ENCODE results near the gene FANCC.

The FANCC gene

DNA sequence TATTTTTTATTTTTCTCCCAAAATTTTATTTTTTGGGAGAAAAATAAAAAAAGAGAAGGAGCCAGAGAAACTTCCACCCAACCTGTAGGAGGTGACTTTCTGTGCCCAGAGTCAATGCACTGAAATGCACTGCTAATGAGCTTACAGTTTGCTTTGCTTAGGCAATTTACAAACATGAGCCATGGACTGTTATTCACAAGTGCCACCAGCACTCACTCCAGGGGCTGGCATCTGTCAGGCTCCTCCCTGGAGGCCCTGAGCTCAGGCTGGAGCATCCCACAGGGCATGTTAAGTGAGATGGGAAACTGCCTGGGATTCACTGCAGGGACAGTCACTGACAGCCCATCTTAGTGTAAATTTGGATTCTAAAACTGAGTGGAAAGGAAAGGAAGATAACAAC is 74.9 kb downstream of the FANCC start:
- Histone ChIP-seq H3K18ac (ENCODE audit: low read depth in 1 of 2, low read length in 2 of 2) (no peak overlapping the region), H3K9ac (ENCODE audit: low read length) (no peak overlapping the region), H3K4me2 (ENCODE audit: low read length, poor library complexity, severe bottlenecking) (no peak overlapping the region), H3K14ac (ENCODE audit: low read length in 2 of 2) (no peak overlapping the region), H2BK5ac (ENCODE audit: low read depth, low read length, poor library complexity, severe bottlenecking) (no peak overlapping the region), H2BK12ac (ENCODE audit: low read length in 2 of 2) (no peak overlapping the region), H3K79me1 (replicated peaks; ENCODE audit: low read length, poor library complexity, severe bottlenecking) (no peaks in the 10 kb centered on the region), H4K8ac (ENCODE audit: low read length) (no peak overlapping the region), H2BK15ac (ENCODE audit: low read depth, poor library complexity, severe bottlenecking) (no peak overlapping the region), H3K4ac (ENCODE audit: low read depth in 1 of 2, low read length in 2 of 2) (no peak overlapping the region), H2AFZ (ENCODE audit: low read depth, low read length) (no peak overlapping the region), H4K91ac (ENCODE audit: low read length) (no peak overlapping the region), H3K4me1 (ENCODE audit: control insufficient read depth, insufficient read depth, low read depth, low read length) (peaks cover 2% of the 10 kb centered on the region), H3K4me3 (ENCODE audit: insufficient read depth in 1 of 2, low read depth in 1 of 2, low read length in 2 of 2) (no peak overlapping the region), H3K27ac (ENCODE audit: low read length, poor library complexity, severe bottlenecking) (no peak overlapping the region), H2BK120ac (ENCODE audit: low read depth, low read length) (no peak overlapping the region), H3K36me3 (ENCODE audit: control insufficient read depth in 1 of 2, insufficient read depth in 2 of 2, low read depth in 1 of 2, low read length in 2 of 2) (peaks cover 4 to 7% of the 10 kb centered on the region in 2 experiments), H3K27me3 (ENCODE audit: control insufficient read depth in 1 of 2, insufficient read depth in 1 of 2, low read length in 2 of 2) (no peaks in the 10 kb centered on the region), H3K9me3 (ENCODE audit: control insufficient read depth, low read length) (no peaks in the 10 kb centered on the region), H3K23ac (ENCODE audit: low read length in 2 of 2) (no peak overlapping the region), H2AK5ac (ENCODE audit: low read length, severe bottlenecking) (no peak overlapping the region)
- no peak for DNase-seq

- Histone ChIP-seq H2AFZ (ENCODE audit: low read depth, low read length) (no peak overlapping the region), H3K14ac (ENCODE audit: low read length in 2 of 2) (no peak overlapping the region), H3K9ac (ENCODE audit: low read length) (no peak overlapping the region), H3K9me3 (ENCODE audit: control insufficient read depth, low read length) (no peaks in the 10 kb centered on the region), H3K18ac (ENCODE audit: low read depth in 1 of 2, low read length in 2 of 2) (no peak overlapping the region), H3K4me3 (ENCODE audit: insufficient read depth in 1 of 2, low read depth in 1 of 2, low read length in 2 of 2) (no peak overlapping the region), H2BK5ac (ENCODE audit: low read depth, low read length, poor library complexity, severe bottlenecking) (no peak overlapping the region), H3K4me1 (ENCODE audit: control insufficient read depth, insufficient read depth, low read depth, low read length) (peaks cover 2% of the 10 kb centered on the region), H2BK12ac (ENCODE audit: low read length in 2 of 2) (no peak overlapping the region), H3K27me3 (ENCODE audit: control insufficient read depth in 1 of 2, insufficient read depth in 1 of 2, low read length in 2 of 2) (no peaks in the 10 kb centered on the region), H3K4ac (ENCODE audit: low read depth in 1 of 2, low read length in 2 of 2) (no peak overlapping the region), H4K8ac (ENCODE audit: low read length) (no peak overlapping the region), H4K91ac (ENCODE audit: low read length) (no peak overlapping the region), H3K79me1 (replicated peaks; ENCODE audit: low read length, poor library complexity, severe bottlenecking) (no peaks in the 10 kb centered on the region), H3K27ac (ENCODE audit: low read length, poor library complexity, severe bottlenecking) (no peak overlapping the region), H2BK120ac (ENCODE audit: low read depth, low read length) (no peak overlapping the region), H3K4me2 (ENCODE audit: low read length, poor library complexity, severe bottlenecking) (no peak overlapping the region), H3K36me3 (ENCODE audit: control insufficient read depth in 1 of 2, insufficient read depth in 2 of 2, low read depth in 1 of 2, low read length in 2 of 2) (peaks cover 0 to 4% of the 10 kb centered on the region in 2 experiments), H2BK15ac (ENCODE audit: low read depth, poor library complexity, severe bottlenecking) (no peak overlapping the region), H3K23ac (ENCODE audit: low read length in 2 of 2) (no peak overlapping the region), H2AK5ac (ENCODE audit: low read length, severe bottlenecking) (no peak overlapping the region)
- no peak for DNase-seq
- WGBS = 85% methylated on average over 3 of the region's 5 CpGs
Measured at GRCh38 chr9:95239071-95239470, 78.4 kb downstream of the FANCC start.

DNA sequence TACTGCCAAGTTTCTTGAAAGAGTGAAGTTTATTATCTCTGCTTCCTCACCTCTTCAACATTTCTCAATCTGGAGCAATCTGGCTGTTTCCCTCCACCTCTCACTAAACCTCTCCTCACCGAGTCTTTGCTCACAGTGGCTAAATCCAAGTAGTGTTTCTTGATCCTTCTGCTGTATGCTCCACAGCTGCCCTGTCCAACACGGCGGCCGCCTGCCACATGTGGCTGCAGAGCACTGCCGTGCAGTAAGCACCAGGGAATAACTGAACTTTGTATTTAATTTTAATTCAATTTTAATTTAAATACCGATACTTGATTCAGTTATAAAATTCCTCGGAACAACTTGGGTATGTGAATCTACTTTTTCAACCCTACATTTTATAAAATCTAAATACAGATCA is 80.2 kb downstream of the FANCC start:
- Histone ChIP-seq H3K4me1 (ENCODE audit: control insufficient read depth, insufficient read depth, low read depth, low read length) (peaks cover 2% of the 10 kb centered on the region), H3K9ac (ENCODE audit: low read length) (no peak overlapping the region), H3K18ac (ENCODE audit: low read depth in 1 of 2, low read length in 2 of 2) (no peak overlapping the region), H3K9me3 (ENCODE audit: control insufficient read depth, low read length) (no peaks in the 10 kb centered on the region), H3K79me1 (replicated peaks; ENCODE audit: low read length, poor library complexity, severe bottlenecking) (peaks cover 1% of the 10 kb centered on the region), H3K4ac (ENCODE audit: low read depth in 1 of 2, low read length in 2 of 2) (no peak overlapping the region), H3K4me3 (ENCODE audit: insufficient read depth in 1 of 2, low read depth in 1 of 2, low read length in 2 of 2) (no peak overlapping the region), H3K23ac (ENCODE audit: low read length in 2 of 2) (no peak overlapping the region), H2BK12ac (ENCODE audit: low read length in 2 of 2) (no peak overlapping the region), H3K4me2 (ENCODE audit: low read length, poor library complexity, severe bottlenecking) (no peak overlapping the region), H3K27ac (ENCODE audit: low read length, poor library complexity, severe bottlenecking) (no peak overlapping the region), H3K14ac (ENCODE audit: low read length in 2 of 2) (no peak overlapping the region), H3K36me3 (ENCODE audit: control insufficient read depth in 1 of 2, insufficient read depth in 2 of 2, low read depth in 1 of 2, low read length in 2 of 2) (peaks cover 0 to 4% of the 10 kb centered on the region in 2 experiments), H2BK5ac (ENCODE audit: low read depth, low read length, poor library complexity, severe bottlenecking) (no peak overlapping the region), H2BK120ac (ENCODE audit: low read depth, low read length) (no peak overlapping the region), H2BK15ac (ENCODE audit: low read depth, poor library complexity, severe bottlenecking) (no peak overlapping the region), H2AK5ac (ENCODE audit: low read length, severe bottlenecking) (no peak overlapping the region), H4K91ac (ENCODE audit: low read length) (no peak overlapping the region), H2AFZ (ENCODE audit: low read depth, low read length) (no peak overlapping the region), H4K8ac (ENCODE audit: low read length) (no peak overlapping the region), H3K27me3 (ENCODE audit: control insufficient read depth in 1 of 2, insufficient read depth in 1 of 2, low read length in 2 of 2) (no peaks in the 10 kb centered on the region)
- WGBS = over 99% methylated on average over 7 of the region's 7 CpGs
- no peak for DNase-seq

GRCh38 chr9:95230046-95230445 is 87.5 kb downstream of the FANCC start:
- Histone ChIP-seq H3K14ac (ENCODE audit: low read length in 2 of 2) (no peak overlapping the region), H3K36me3 (ENCODE audit: control insufficient read depth in 1 of 2, insufficient read depth in 2 of 2, low read depth in 1 of 2, low read length in 2 of 2) (no peaks in the 10 kb centered on the region), H3K4me2 (ENCODE audit: low read length, poor library complexity, severe bottlenecking) (no peak overlapping the region), H3K4ac (ENCODE audit: low read depth in 1 of 2, low read length in 2 of 2) (no peak overlapping the region), H3K18ac (ENCODE audit: low read depth in 1 of 2, low read length in 2 of 2) (no peak overlapping the region), H3K79me1 (replicated peaks; ENCODE audit: low read length, poor library complexity, severe bottlenecking) (peaks cover 11% of the 10 kb centered on the region), H2BK15ac (ENCODE audit: low read depth, poor library complexity, severe bottlenecking) (no peak overlapping the region), H3K27ac (ENCODE audit: low read length, poor library complexity, severe bottlenecking) (no peak overlapping the region), H3K9me3 (ENCODE audit: control insufficient read depth, low read length) (no peaks in the 10 kb centered on the region), H3K4me1 (ENCODE audit: control insufficient read depth, insufficient read depth, low read depth, low read length) (peaks cover 8% of the 10 kb centered on the region), H4K8ac (ENCODE audit: low read length) (no peak overlapping the region), H2AK5ac (ENCODE audit: low read length, severe bottlenecking) (no peak overlapping the region), H3K23ac (ENCODE audit: low read length in 2 of 2) (no peak overlapping the region), H3K27me3 (ENCODE audit: control insufficient read depth in 1 of 2, insufficient read depth in 1 of 2, low read length in 2 of 2) (no peaks in the 10 kb centered on the region), H3K9ac (ENCODE audit: low read length) (no peak overlapping the region), H2BK12ac (ENCODE audit: low read length in 2 of 2) (no peak overlapping the region), H2BK5ac (ENCODE audit: low read depth, low read length, poor library complexity, severe bottlenecking) (no peak overlapping the region), H3K4me3 (ENCODE audit: insufficient read depth in 1 of 2, low read depth in 1 of 2, low read length in 2 of 2) (no peak overlapping the region), H4K91ac (ENCODE audit: low read length) (no peak overlapping the region), H2AFZ (ENCODE audit: low read depth, low read length) (no peak overlapping the region), H2BK120ac (ENCODE audit: low read depth, low read length) (no peak overlapping the region)
- no peak for DNase-seq
- WGBS = 95% methylated on average over 6 of the region's 6 CpGs

Measured in mesenchymal stem cell (in vitro differentiated cells and primary cell).